WTC11 (cell line): Measurements from ENCODE around the gene BCAS3.

Experiments
- ATF2 ChIP-seq: sonication (generic); formaldehyde crosslinking; IDR thresholded peaks from 2 replicates; pipeline ENCODE4 v1.8.1; 2022; ENCODE audit warnings: low read depth, missing genetic modification reagents, borderline replicate concordance
- CTCF ChIP-seq: fragments of 200-600 bp; IDR thresholded peaks from 2 replicates; pipeline ENCODE4 v1.8.0; 2022; ENCODE audit warnings: antibody characterized with exemption
- ETV6 ChIP-seq: sonication (generic); formaldehyde crosslinking; IDR thresholded peaks from 2 replicates; pipeline ENCODE4 v1.8.1; 2022; ENCODE audit warnings: mild to moderate bottlenecking, missing genetic modification reagents
- FOXK1 ChIP-seq: sonication (generic); formaldehyde crosslinking; IDR thresholded peaks from 2 replicates; pipeline ENCODE4 v1.8.0; 2022; ENCODE audit warnings: mild to moderate bottlenecking, moderate library complexity, missing genetic modification reagents
- NFATC4 ChIP-seq: fragments of 250-450 bp; sonication (Bioruptor Pico); IDR thresholded peaks from 2 replicates; pipeline ENCODE4 v1.9.0; 2021; ENCODE audit warnings: mild to moderate bottlenecking
- USF1 ChIP-seq: sonication (generic); formaldehyde crosslinking; IDR thresholded peaks from 2 replicates; pipeline ENCODE4 v1.8.0; 2022; ENCODE audit warnings: mild to moderate bottlenecking, missing genetic modification reagents

GRCh38 chr17:61345825-61346666 is 668.4 kb downstream of the BCAS3 start:
- TF ChIP-seq ETV6: no peak
- no peak for TF ChIP-seq CTCF
- TF ChIP-seq NFATC4 (CRISPR knock-in tag): no peak
- TF ChIP-seq USF1 (CRISPR knock-in tag): no peak
- no peak for TF ChIP-seq FOXK1 (CRISPR knock-in tag)
- no peak for TF ChIP-seq ATF2
